ENCODE data around the gene TCP1.
"Not testable (repeated sequence)": the region's sequence is repeated elsewhere in the genome, so short reads cannot be mapped to it uniquely, and the experiment has no call there.

Gene TCP1

GRCh38 chr6:159816775-159817174, 27.4 kb upstream of the TCP1 start:
- not testable (repeated sequence) for DNase-seq

- no peak for DNase-seq
Measured at GRCh38 chr6:159815410-159815809, 26.0 kb upstream of the TCP1 start.

GRCh38 chr6:159813781-159814180, 24.4 kb upstream of the TCP1 start:
- no peak for DNase-seq

GRCh38 chr6:159809149-159809548, 19.7 kb upstream of the TCP1 start:
- DNase-seq = no peak

GRCh38 chr6:159808647-159809046, 19.2 kb upstream of the TCP1 start:
- no peak for DNase-seq

DNA sequence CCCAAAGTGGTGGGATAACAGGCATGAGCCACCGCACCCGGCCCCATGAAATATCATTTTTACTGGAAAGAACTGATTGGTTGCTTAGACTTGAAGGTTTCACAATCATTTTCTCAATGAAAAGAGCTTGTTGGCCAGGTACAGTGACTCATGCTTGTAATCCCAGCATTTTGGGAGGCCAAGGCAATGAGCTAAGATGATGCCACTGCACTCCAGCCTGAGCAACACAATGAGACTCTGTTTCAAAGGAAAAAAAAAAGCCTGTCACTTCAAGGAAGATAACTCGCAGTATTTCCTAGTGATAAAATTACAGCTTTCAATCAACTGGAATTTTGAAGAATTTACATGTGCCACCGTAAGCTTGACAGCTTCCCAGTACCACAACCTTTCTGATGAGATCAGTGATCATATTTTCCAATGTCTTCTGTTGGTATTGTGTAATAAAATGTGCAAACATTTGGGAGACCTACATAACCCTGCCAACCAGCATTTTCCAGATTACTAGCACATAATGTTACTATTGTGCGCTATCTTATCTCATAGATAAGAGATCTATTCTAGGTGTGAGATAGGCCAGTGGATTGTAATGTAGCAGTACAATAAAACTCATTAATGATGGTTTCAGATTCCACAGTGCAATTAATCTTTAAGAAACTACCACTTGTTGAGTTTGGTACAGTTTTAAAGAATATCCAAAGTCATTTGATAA, 17.9 kb upstream of the TCP1 start:
- DNase-seq = no peak

GRCh38 chr6:159806021-159806458, 16.6 kb upstream of the TCP1 start:
- DNase-seq = no peak

DNA sequence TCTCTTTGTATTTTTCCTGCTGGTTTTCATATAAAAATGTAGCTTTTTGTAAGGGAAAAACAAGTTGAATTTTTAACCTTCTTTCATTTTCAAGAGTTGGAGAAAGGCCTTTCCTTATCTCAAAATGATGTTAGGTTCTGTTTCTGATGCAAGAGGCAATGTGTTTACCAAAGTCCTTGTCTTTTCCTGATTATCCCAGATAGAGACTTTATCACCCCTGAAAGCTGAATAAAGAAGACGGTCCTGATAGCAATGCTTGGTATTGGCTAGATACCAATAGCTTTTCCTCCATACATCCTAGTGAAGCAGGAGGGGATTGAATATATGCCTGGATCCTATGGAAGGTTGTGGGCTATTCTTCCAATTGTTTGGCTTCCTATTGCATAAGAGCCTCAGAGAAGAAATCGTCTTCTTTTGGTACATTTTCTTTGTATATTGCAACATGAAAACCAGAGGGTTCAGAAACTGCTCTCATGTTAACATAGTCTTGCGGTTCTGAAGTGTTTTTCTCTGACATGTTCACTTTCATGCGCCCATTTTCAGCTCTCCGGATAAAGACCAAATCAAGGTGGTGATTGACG, 16.1 kb upstream of the TCP1 start:
- no peak for DNase-seq

DNA sequence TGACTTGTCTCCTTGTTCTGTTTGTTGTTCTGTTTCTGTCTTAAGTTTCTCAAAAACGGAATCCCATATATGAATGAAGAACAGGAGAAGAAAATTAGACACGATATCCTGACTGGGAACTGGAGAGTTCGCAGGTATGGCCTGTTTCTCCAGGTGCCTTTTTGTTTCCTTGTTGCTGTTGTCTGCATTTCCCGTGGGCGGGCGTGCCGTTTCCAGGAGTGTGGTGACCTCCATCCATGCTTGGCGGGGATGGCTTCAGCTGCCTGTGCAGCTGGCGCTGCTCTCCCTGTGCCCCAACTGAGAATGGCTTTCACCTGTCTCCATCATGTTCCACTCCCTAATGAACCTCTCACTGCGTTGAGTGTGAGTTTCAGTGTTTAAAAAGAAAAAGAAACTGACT, 15.1 kb upstream of the TCP1 start:
- DNase-seq = no peak

DNA sequence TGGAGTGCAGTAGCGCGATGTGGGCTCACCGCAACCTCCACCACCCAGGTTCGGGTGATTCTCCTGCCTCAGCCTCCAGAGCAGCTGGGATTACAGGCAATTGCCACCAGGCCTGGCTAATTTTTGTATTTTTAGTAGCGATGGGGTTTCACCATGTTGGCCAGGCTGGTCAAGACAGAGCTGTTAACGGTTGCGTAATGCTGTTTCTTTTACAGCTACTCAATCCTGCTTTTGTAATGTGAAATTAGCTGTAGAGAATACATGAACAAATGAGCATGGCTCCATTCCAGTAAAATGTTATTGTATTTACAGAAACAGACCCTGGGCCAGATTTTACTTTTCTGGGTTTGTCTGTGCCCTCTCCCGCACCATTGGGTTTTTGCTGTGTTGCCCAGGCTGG, 12.5 kb upstream of the TCP1 start:
- DNase-seq = no peak

DNA sequence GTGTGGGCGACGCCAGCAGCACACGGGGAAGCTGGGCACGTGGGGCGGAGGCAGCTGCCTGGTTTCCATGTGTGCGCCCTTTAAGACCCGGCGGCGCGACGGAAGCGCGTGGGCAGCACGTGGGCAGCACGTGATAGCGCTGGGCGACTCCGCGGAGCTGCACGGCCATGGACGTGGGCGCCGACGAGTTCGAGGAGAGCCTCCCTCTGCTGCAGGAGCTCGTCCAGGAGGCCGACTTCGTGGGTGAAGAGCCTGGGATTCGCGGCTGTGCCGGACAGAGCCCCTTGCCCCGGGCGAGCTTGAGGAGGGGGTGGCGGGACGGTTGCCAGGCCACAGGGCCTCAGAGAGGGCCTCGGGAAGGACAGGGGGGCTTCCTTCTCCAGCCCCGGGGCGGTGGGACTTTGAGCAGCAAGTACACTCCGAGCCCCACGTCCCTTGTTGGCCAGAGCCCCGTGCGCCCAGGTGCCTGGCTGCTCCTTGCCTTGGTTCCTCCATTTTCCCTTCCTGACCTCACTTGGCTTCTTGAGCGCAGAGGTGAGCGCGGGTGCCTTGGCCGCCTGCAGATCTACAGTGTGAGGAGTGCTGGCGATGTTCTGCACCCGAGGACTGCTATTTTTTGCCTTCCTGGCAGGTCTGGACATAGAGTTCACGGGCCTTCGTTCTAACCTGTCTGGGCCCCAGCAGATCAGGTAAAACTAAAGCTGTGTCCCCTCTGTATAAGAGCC, 10.9 kb upstream of the TCP1 start, which contains the start of gene PNLDC1:
Gene PNLDC1 (plus strand): TSS at position 136 of the 725 bp plus-strand sequence. CDS start 32 bp downstream, at position 168.
- no peak for DNase-seq

DNA sequence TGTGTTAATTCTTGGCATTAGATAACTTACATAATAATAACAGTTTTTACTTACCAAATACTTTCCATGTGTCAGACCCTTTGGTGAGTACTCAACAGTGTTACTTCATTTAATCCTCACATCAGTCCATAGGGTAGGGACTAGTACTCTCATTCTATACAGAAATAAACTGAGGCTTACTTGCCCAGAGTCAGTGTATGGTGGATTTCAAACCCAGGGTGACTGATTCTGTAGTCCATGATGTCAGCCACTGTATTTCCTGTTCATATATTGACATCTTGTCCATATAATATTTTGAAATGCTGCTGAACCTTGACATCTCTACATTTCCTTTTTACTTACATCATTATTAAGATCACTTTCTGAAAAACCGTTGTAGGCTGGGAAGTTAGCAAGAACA, 8.2 kb upstream of the TCP1 start:
- no peak for DNase-seq

DNA sequence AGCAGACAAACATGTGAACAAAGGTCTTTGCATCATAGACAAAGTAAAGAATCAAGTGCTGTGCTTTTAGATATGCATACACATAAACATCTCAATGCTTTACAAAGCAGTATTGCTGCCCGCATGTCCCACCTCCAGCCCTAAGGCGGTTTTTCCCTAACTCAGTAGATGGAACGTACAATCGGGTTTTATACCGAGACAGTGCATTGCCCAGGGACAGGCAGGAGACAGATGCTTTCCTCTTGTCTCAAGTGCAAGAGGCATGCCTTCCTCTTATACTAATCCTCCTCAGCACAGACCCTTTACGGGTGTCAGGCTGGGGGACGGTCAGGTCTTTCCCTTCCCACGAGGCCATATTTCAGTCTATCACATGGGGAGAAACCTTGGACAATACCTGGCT, 5.6 kb upstream of the TCP1 start:
- not testable (repeated sequence) for DNase-seq

DNA sequence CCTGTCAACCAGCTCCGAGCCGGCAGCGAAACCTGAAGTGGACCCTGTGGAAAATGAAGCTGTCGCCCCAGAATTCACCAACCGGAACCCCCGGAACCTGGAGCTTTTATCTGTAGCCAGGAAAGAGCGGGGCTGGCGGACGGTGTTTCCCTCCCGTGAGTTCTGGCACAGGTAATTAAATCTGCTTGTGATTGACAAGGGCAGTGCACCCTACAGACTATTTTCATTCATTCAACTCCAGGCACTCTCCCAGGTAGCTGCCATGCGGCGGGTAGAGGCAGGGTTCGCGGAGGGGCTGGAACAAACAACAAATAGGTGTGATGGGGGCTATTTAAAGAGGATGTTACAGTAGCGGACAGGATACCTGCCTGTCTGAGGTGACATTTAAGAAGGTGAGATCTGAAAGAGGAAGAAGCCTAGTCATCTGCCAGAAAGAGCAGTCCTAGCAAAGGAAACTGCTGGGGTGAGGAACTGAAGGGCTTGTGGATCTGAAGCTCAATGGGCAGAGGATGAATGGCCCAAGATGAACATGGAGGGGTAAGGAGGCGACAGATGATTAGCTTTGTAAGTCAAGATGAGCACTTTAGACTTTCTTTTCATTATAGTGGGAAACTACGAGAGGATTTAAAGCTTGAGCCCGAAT, 1.7 kb upstream of the TCP1 start:
- DNase-seq = no peak

DNA sequence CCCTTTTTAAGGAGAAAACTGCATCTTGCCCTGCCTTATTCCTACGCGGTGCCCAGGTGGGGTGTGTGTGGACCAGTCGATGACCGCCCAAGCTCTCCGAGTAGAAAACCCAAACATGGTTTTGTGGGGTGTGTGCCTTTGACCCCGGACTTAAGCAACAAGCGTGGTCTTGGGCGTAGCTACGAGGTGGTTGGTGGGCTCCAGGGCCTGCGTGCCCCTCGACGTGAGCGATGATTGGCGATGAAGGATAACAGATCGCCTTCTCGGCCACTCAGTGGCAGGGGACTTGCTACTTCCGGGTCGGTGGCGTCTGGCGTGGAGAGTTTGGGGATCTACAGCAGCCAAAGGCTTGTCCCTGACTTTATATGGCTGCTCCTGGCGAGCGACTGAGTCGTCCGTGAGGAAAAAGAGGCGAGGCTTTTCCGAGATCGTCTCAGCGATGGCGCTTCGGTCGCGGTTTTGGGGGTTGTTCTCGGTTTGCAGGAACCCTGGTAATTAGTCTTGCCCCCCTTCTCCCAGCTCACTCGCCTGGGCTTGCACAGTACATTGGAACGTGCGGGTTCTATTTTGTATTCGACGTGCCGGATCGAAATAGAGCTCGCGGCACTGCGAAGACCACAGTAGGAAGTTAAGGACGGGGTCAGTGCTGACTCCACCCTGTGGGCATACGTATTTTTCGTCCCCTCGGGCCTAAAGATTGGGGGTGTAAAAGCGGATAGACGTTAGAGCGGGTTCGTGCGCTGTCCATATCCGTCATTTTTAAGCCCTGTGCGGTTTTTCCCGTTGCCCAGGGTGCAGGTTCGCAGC, 950 bp upstream of the TCP1 start, which contains the start of gene MRPL18:
Gene MRPL18 (plus strand): TSS at position 319 of the 807 bp plus-strand sequence. CDS start 121 bp downstream, at position 440.
- peak; percentile 89 for DNase-seq

- no peak for DNase-seq
Measured at GRCh38 chr6:159788753-159789376, 537 bp downstream of the TCP1 start.

DNA sequence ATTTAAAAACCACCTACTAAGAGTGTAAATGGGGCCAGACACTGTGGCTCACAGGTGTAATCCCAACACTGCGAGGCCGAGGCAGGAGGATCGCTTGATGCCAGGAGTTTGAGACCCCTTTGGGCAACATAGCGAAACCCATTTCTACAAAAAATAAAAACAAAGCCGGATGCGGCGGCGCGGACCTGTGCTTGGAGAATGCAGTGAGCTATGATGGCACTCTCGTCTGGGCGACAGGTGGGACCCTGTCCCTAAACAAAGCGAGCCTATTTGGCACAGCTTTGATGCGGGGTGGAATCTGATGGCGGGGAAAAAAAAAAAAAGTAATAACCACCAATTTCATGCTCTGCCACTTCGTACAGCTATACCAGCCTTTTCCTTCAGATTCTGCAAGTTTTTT, 1.1 kb downstream of the TCP1 start:
- no peak for DNase-seq

- DNase-seq = no peak
Measured at GRCh38 chr6:159778542-159779103, 10.8 kb downstream of the TCP1 start.

- DNase-seq = no peak
Measured at GRCh38 chr6:159778131-159778530, 11.3 kb downstream of the TCP1 start.

DNA sequence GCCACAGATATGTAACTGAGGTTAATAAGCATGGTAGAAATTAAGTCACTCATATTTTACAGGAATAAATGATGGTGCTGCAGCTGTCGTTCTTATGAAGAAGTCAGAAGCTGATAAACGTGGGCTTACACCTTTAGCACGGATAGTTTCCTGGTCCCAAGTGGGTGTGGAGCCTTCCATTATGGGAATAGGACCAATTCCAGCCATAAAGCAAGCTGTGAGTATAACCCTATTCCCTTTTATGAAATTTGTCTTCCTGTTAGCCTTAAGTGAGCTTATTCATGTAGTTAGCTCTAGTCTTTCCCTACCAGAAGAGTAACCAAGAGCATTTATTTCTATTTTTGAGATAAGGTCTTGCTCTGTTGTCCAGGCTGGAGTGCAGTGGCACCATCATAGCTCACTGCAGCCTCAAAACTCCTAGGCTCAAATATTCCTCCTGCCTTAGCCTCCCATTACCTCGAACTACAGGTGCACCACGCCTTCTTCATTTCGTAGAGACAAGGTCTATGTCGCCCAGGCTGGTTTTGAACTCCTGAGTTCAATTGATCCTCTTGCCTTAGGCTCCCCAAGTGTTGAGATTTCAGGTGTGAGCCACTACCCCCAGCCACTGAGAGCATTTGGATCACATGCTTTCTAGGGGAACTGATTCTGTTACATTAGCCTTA, 12.0 kb downstream of the TCP1 start:
- DNase-seq = no peak

DNA sequence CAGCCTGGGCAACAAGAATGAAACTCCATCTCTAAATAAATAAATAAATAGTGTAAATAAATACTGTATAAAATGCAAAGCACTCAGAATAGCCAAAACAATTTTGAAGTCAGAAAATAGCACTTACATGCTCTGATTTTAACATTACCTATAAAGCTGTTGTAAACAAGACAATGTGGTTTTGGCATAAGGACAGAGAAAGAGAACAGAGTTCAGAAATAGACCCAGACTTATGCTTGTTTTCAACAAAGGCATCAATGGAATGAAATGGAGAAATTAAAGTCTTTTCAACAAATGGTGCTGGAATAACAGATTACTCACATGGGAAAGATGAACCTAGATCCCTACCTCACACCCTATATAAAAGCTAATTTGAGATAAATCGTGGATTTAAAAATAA, 17.2 kb downstream of the TCP1 start:
- no peak for DNase-seq

Measured in amniotic stem cell (primary cell).